B cell (primary cell): ENCODE data around the gene PARD3B. TPM values are rescaled to one million over a fixed set of nuclear protein-coding genes. Genes with fewer than 3 reads are reported as not detected.

Experiments used
- ATAC-seq: fragments of 200-7000 bp; cut with Tn5 transposase; one replicate; pipeline ENCODE4 v1.10.0; 2021; ENCODE audit warnings: low read depth, mild to moderate bottlenecking, moderate number of reproducible peaks, moderate library complexity
- CTCF ChIA-PET: fragments of 350-600 bp; sonication (Branson Sonifier 250); formaldehyde crosslinking; loops from one replicate; lab custom pipeline; 2021; ENCODE audit warnings: antibody characterized with exemption, inconsistent platforms; lab: Charles Lee
- POLR2A ChIA-PET: fragments of 350-600 bp; sonication (Branson Sonifier 250); formaldehyde crosslinking; loops from one replicate; lab custom pipeline; 2021; ENCODE audit warnings: antibody characterized with exemption; lab: Charles Lee
- DNase-seq: peaks from one replicate; pipeline ENCODE4 v3.0.0; 2013
- H2AFZ ChIP-seq: 2 replicates; pipeline ENCODE4 v1.6.1; 2012; ENCODE audit warnings: mild to moderate bottlenecking, low read depth, low read length; ENCODE audit not compliant: insufficient read depth, poor library complexity, severe bottlenecking
- H3K27ac ChIP-seq, 2 donors: 1 replicate in 1 of 2; 2 replicates in 1 of 2; pipeline ENCODE4 v1.5.1; 2012 to 2013; ENCODE audit warnings: low read length in 2 of 2, mild to moderate bottlenecking in 2 of 2, moderate library complexity in 1 of 2
- H3K27me3 ChIP-seq, 4 experiments: fragments of 200-600 bp in 1 of 4; sonication (generic) in 1 of 4; replicated peaks in 1 of 4; 1 replicate in 2 of 4; 2 replicates in 2 of 4; pipeline versions ENCODE4 v1.6.1 to v1.7.0; 2013 to 2016; ENCODE audit warnings: low read length in 3 of 4, mild to moderate bottlenecking in 2 of 4, mixed read lengths in 1 of 4, moderate library complexity in 1 of 4; ENCODE audit not compliant: insufficient read depth in 4 of 4, control insufficient read depth in 3 of 4; ENCODE audit errors: control extremely low read depth in 1 of 4
- H3K36me3 ChIP-seq, 2 experiments: replicated peaks in 1 of 2; 1 replicate in 1 of 2; 2 replicates in 1 of 2; pipeline versions ENCODE4 v1.6.1 to v1.7.1; 2013; ENCODE audit warnings: low read length in 1 of 2; ENCODE audit not compliant: insufficient read depth in 2 of 2, control insufficient read depth in 1 of 2; ENCODE audit errors: control extremely low read depth in 1 of 2, extremely low read depth in 1 of 2
- H3K4me1 ChIP-seq, 2 donors: fragments of 200-600 bp in 1 of 2; sonication (generic) in 1 of 2; 1 replicate in 1 of 2; 2 replicates in 1 of 2; pipeline versions ENCODE4 v1.5.1 to v1.6.1; 2013 to 2017; ENCODE audit warnings: low read length in 2 of 2; ENCODE audit not compliant: control insufficient read depth in 2 of 2, insufficient read depth in 2 of 2
- H3K4me2 ChIP-seq: replicated peaks from 2 replicates; pipeline ENCODE3; 2012; ENCODE audit warnings: mild to moderate bottlenecking, low read depth, low read length; ENCODE audit not compliant: poor library complexity, severe bottlenecking
- H3K4me3 ChIP-seq, 5 experiments: fragments of 200-600 bp in 1 of 5; sonication (generic) in 1 of 5; 1 replicate in 3 of 5; 2 replicates in 2 of 5; pipeline versions ENCODE4 v1.5.1 to v1.7.0; 2011 to 2016; ENCODE audit warnings: low read length in 4 of 5, mild to moderate bottlenecking in 4 of 5, low read depth in 2 of 5, control low read depth in 1 of 5, moderate library complexity in 1 of 5; ENCODE audit not compliant: insufficient read depth in 1 of 5; ENCODE audit errors: control extremely low read depth in 1 of 5, extremely low read depth in 1 of 5
- H3K79me2 ChIP-seq: fragments of 200-600 bp; sonication (generic); one replicate; pipeline ENCODE4 v1.6.0; 2016; ENCODE audit warnings: low read length; ENCODE audit not compliant: control insufficient read depth, insufficient read depth
- H3K9ac ChIP-seq: fragments of 200-600 bp; sonication (generic); 2 replicates; pipeline ENCODE4 v1.6.1; 2017; ENCODE audit warnings: mild to moderate bottlenecking, low read length, moderate library complexity
- H3K9me3 ChIP-seq, 3 donors: one replicate each; pipeline versions ENCODE4 v1.6.1 to v1.7.1; 2013; ENCODE audit warnings: low read length in 2 of 3; ENCODE audit not compliant: control insufficient read depth in 2 of 3, insufficient read depth in 1 of 3; ENCODE audit errors: control extremely low read depth in 1 of 3
- H4K20me1 ChIP-seq: 2 replicates; pipeline ENCODE4 v1.6.0; 2012; ENCODE audit warnings: mild to moderate bottlenecking, low read length; ENCODE audit not compliant: insufficient read depth, control insufficient read depth, poor library complexity, severe bottlenecking
- H3K27ac Mint-ChIP-seq: one replicate; pipeline ENCODE4 v1.8.0; 2021; ENCODE audit warnings: mixed read lengths
- H3K27me3 Mint-ChIP-seq: one replicate; pipeline ENCODE4 v1.8.0; 2021; ENCODE audit warnings: mixed read lengths
- H3K4me1 Mint-ChIP-seq: one replicate; pipeline ENCODE4 v1.8.0; 2021; ENCODE audit warnings: mixed read lengths
- H3K4me3 Mint-ChIP-seq: one replicate; pipeline ENCODE4 v1.8.0; 2021; ENCODE audit warnings: mixed read lengths
- H3K9me3 Mint-ChIP-seq: one replicate; pipeline ENCODE4 v1.8.0; 2022; ENCODE audit warnings: mixed read lengths; ENCODE audit not compliant: insufficient read depth
- CTCF ChIP-seq: fragments of 200-600 bp; IDR thresholded peaks from one replicate; pipeline ENCODE4 v1.8.0; 2022; ENCODE audit warnings: antibody characterized with exemption, mild to moderate bottlenecking
- EZH2 ChIP-seq: IDR thresholded peaks from 2 replicates; pipeline ENCODE4 v1.6.1; 2012; ENCODE audit warnings: borderline replicate concordance, low read depth, mild to moderate bottlenecking, moderate library complexity, low read length; ENCODE audit not compliant: insufficient read depth, poor library complexity, severe bottlenecking
- WGBS: methylation state at CpG from one replicate; pipeline ENCODE4 v1.1.5; 2013; ENCODE audit warnings: missing lambda C conversion rate; ENCODE audit not compliant: insufficient coverage; 5-methylcytosine and 5-hydroxymethylcytosine counted together
- intact Hi-C: fragments of 100-400 bp; cut with micrococcal nuclease; formaldehyde crosslinking; loops from one replicate; pipeline ENCODE4 v1.10.0; 2022
- polyA plus RNA-seq: library from polyadenylated mRNA; depleted of rRNA; stranded (reverse); fragments of >200 nt; gene quantifications from 2 replicates; pipeline ENCODE4 v1.2.3, GENCODE V29; 2012
- total RNA-seq, 2 donors: library from RNA; stranded (reverse); fragments of 120-200 nt in 1 of 2; gene quantifications; 1 replicate in 1 of 2; 2 replicates in 1 of 2; pipeline versions ENCODE4 v1.2.3 to v1.2.4, GENCODE V29; 2013 to 2022

PARD3B gene
- total and polyA plus RNA-seq, 2 donors (not counting 1 experiment from before 2014, with no cell fraction given), result not detected

- Histone ChIP-seq H3K27me3 (no peaks in the 10 kb centered on the region), H2AFZ (no peak overlapping the region), H3K27ac (no peak overlapping the region), H3K4me3 (no peak overlapping the region), H3K4me1 (no peaks in the 10 kb centered on the region), H3K79me2 (no peaks in the 10 kb centered on the region), H3K4me2 (no peak overlapping the region), H3K9me3 (no peaks in the 10 kb centered on the region), H3K9ac (no peak overlapping the region), H4K20me1 (no peaks in the 10 kb centered on the region), H3K36me3 (no peaks in the 10 kb centered on the region)
- Mint-ChIP-seq H3K4me1 (no peaks in the 10 kb centered on the region), H3K9me3 (no peaks in the 10 kb centered on the region), H3K4me3 (no peak overlapping the region), H3K27me3 (no peaks in the 10 kb centered on the region), H3K27ac (no peak overlapping the region)
- POLR2A ChIA-PET, result no interaction called here
- DNase-seq (no peak), ATAC-seq (no peak)
- CTCF ChIA-PET, result no interaction called here
- intact Hi-C loops, result no loop called here
- TF ChIP-seq EZH2 (no peak), CTCF (no peak)
These were observed 206.2 kb downstream of the PARD3B start for GRCh38 chr2:204751472-204751871.

GRCh38 chr2:204753841-204754240 lies 208.6 kb downstream of the PARD3B start:
- H3K4me2 ChIP-seq, result no peak overlapping the region
- WGBS, result no CpG with 5 or more reads among the region's 1 CpG
- POLR2A ChIA-PET, result no interaction called here
- H3K27me3 ChIP-seq, result no peaks in the 10 kb centered on the region
- no peak overlapping the region for H3K4me3 ChIP-seq
- H3K27me3 Mint-ChIP-seq, result no peaks in the 10 kb centered on the region
- CTCF ChIA-PET, result no interaction called here
- H3K4me1 ChIP-seq, result no peaks in the 10 kb centered on the region
- no peak for TF ChIP-seq EZH2
- no peak for TF ChIP-seq CTCF
- no peak overlapping the region for H3K27ac Mint-ChIP-seq
- intact Hi-C loops, result no loop called here
- H3K79me2 ChIP-seq, result no peaks in the 10 kb centered on the region
- DNase-seq (no peak), ATAC-seq (no peak)
- H4K20me1 ChIP-seq, result no peaks in the 10 kb centered on the region
- no peak overlapping the region for H2AFZ ChIP-seq
- no peak overlapping the region for H3K4me3 Mint-ChIP-seq
- no peaks in the 10 kb centered on the region for H3K9me3 Mint-ChIP-seq
- no peak overlapping the region for H3K27ac ChIP-seq
- H3K36me3 ChIP-seq, result no peaks in the 10 kb centered on the region
- no peak overlapping the region for H3K9ac ChIP-seq
- no peaks in the 10 kb centered on the region for H3K4me1 Mint-ChIP-seq
- H3K9me3 ChIP-seq, result no peaks in the 10 kb centered on the region
